ENCODE measurements around the gene GSX1.

DNA sequence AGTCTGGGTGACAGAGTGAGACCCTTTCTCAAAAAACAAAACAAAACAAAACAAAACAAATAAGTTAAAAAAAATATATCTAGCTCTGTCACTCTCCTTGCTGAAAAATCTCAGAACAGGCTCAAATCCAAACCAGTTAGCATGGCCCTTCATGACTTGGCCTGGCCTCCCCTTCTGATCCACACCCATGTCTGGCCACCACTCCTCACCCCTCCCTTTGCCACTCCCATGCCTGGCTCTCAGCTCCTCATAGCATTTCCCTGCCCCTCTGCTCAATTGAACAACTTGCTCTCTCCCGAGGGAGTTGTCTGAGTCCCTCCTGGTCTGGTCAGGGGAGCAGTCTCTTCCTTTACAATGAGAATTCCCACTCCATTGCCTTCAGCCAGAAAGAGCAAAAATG, 4.0 kb upstream of the GSX1 start:
- TF ChIP-seq, protein P1, sequence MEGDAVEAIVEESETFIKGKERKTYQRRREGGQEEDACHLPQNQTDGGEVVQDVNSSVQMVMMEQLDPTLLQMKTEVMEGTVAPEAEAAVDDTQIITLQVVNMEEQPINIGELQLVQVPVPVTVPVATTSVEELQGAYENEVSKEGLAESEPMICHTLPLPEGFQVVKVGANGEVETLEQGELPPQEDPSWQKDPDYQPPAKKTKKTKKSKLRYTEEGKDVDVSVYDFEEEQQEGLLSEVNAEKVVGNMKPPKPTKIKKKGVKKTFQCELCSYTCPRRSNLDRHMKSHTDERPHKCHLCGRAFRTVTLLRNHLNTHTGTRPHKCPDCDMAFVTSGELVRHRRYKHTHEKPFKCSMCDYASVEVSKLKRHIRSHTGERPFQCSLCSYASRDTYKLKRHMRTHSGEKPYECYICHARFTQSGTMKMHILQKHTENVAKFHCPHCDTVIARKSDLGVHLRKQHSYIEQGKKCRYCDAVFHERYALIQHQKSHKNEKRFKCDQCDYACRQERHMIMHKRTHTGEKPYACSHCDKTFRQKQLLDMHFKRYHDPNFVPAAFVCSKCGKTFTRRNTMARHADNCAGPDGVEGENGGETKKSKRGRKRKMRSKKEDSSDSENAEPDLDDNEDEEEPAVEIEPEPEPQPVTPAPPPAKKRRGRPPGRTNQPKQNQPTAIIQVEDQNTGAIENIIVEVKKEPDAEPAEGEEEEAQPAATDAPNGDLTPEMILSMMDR (IDR thresholded peaks at IDR 0.05; ENCODE audit: low read depth, low read length): no peak
- TF ChIP-seq EZH2phosphoT487 (IDR thresholded peaks at IDR 0.05; ENCODE audit: low read depth): no peak

All from OCI-LY3 (cell line).